OCI-LY7 (cell line): Measurements from ENCODE around the gene WDFY2. TPM values are rescaled to one million over a fixed set of nuclear protein-coding genes. Genes with fewer than 3 reads are reported as not detected.

Experiments
- BruUV-seq: library from RNA; stranded (reverse); fragments of 400-500 nt; replicated peaks from 2 replicates; lab custom pipeline; 2021; lab: Mats Ljungman, UMichigan
- CTCF ChIA-PET: fragments of 300-600 bp; sonication (Branson Sonifier 250); formaldehyde crosslinking; loops from one replicate; lab custom pipeline; 2022; ENCODE audit warnings: antibody characterized with exemption; ENCODE audit not compliant: unreplicated experiment; lab: Charles Lee
- POLR2A ChIA-PET: fragments of 300-600 bp; sonication (Branson Sonifier 250); formaldehyde crosslinking; loops from one replicate; lab custom pipeline; 2022; ENCODE audit warnings: antibody characterized with exemption; lab: Charles Lee
- DNase-seq: peaks from one replicate; pipeline ENCODE4 v3.0.0-alpha.2; 2015; ENCODE audit warnings: low spot score
- H2AFZ ChIP-seq: fragments of 200-600 bp; sonication (generic), shearing (Covaris generic); 2 replicates; pipeline ENCODE4 v1.6.1; 2014; ENCODE audit warnings: mild to moderate bottlenecking, antibody characterized with exemption, low read length, moderate library complexity
- H3K27ac ChIP-seq: fragments of 200-600 bp; sonication (generic); 2 replicates; pipeline ENCODE4 v1.5.1; 2014; ENCODE audit warnings: mixed run types, low read depth, mild to moderate bottlenecking, moderate library complexity, low read length, inconsistent platforms; ENCODE audit not compliant: poor library complexity, severe bottlenecking
- H3K36me3 ChIP-seq: fragments of 200-600 bp; sonication (generic); 2 replicates; pipeline ENCODE4 v1.6.1; 2014; ENCODE audit warnings: mild to moderate bottlenecking, antibody characterized with exemption, low read length, moderate library complexity, mixed read lengths; ENCODE audit not compliant: insufficient read depth
- H3K4me1 ChIP-seq: fragments of 200-600 bp; sonication (generic); 2 replicates; pipeline ENCODE4 v1.5.1; 2014; ENCODE audit warnings: mild to moderate bottlenecking, low read length; ENCODE audit not compliant: insufficient read depth, poor library complexity, severe bottlenecking
- H3K4me2 ChIP-seq: fragments of 200-600 bp; sonication (generic); 2 replicates; pipeline ENCODE4 v1.6.1; 2014; ENCODE audit warnings: mild to moderate bottlenecking, low read length
- H3K4me3 ChIP-seq: fragments of 200-600 bp; sonication (generic); 2 replicates; pipeline ENCODE4 v1.5.1; 2014; ENCODE audit warnings: mild to moderate bottlenecking, low read depth, low read length; ENCODE audit not compliant: poor library complexity, severe bottlenecking
- H3K79me2 ChIP-seq: fragments of 200-600 bp; sonication (generic); 2 replicates; pipeline ENCODE4 v1.6.1; 2016; ENCODE audit warnings: low read depth, mild to moderate bottlenecking, low read length, moderate library complexity, mixed read lengths; ENCODE audit not compliant: insufficient read depth
- H3K9me2 ChIP-seq: fragments of 200-600 bp; sonication (generic); 2 replicates; pipeline ENCODE4 v1.6.1; 2016; ENCODE audit warnings: mild to moderate bottlenecking, low read length, mixed read lengths; ENCODE audit not compliant: insufficient read depth
- H3K9me3 ChIP-seq: fragments of 200-600 bp; sonication (generic); 2 replicates; pipeline ENCODE4 v1.6.1; 2014; ENCODE audit warnings: mild to moderate bottlenecking, mixed run types, low read length, mixed read lengths
- H4K20me1 ChIP-seq: fragments of 200-600 bp; sonication (generic); 2 replicates; pipeline ENCODE4 v1.6.1; 2014; ENCODE audit warnings: mild to moderate bottlenecking, antibody characterized with exemption, low read length, moderate library complexity, mixed read lengths; ENCODE audit not compliant: insufficient read depth
- EZH2phosphoT487 ChIP-seq: fragments of 200-600 bp; sonication (generic); IDR thresholded peaks from 2 replicates; pipeline ENCODE4 v1.6.1; 2018; ENCODE audit warnings: low read depth, borderline replicate concordance, mild to moderate bottlenecking, mixed run types, antibody characterized with exemption, low read length, moderate library complexity, mixed read lengths
- intact Hi-C: fragments of 100-400 bp; cut with micrococcal nuclease; formaldehyde crosslinking; loops from one replicate; pipeline ENCODE4 v1.10.0; 2022; ENCODE audit not compliant: unreplicated experiment
- total RNA-seq, 2 experiments: library from RNA; depleted of rRNA in 1 of 2; stranded (reverse); fragments of >200 nt in 1 of 2; shearing (Covaris generic) in 1 of 2; gene quantifications; 2 replicates each; pipeline ENCODE4 v1.2.3, GENCODE V29; 2014 to 2022
- TF ChIP-seq, protein P1 (sequence below): fragments of 200-600 bp; sonication (generic); conservative IDR thresholded peaks from 2 replicates; pipeline ENCODE4 v1.5.1; 2014; ENCODE audit warnings: mild to moderate bottlenecking, antibody characterized with exemption, low read length, moderate library complexity, mixed read lengths

The WDFY2 gene
- total RNA-seq, 2 experiments from 2014 or later = 6.4 to 18.1 TPM

DNA sequence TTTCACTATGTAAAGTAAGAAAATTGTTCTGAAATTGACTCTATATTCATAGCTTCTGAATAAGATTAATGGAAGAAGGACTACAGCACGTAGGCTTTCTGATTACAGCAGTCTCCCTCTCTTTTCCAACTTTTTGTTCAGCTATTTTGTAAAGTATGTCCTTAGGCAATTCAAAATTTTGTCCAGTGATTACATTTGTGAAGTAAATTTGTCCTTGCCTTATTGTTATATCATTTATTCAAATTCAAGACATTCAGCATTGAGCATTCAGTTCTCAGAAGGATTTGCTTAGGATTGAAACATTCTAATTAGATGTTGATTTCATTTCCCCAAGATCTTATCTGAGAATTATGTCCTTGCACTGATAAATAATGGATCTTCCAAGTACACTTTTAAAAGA is 76.6 kb downstream of the WDFY2 start:
- H3K27ac ChIP-seq = no peak overlapping the region
- intact Hi-C loops = no loop called here
- H3K9me2 ChIP-seq = no peaks in the 10 kb centered on the region
- ChIA-PET POLR2A (no interaction called here), CTCF (no interaction called here)
- BruUV-seq = no TSS peak
- no peak for TF ChIP-seq EZH2phosphoT487
- TF ChIP-seq, protein P1, sequence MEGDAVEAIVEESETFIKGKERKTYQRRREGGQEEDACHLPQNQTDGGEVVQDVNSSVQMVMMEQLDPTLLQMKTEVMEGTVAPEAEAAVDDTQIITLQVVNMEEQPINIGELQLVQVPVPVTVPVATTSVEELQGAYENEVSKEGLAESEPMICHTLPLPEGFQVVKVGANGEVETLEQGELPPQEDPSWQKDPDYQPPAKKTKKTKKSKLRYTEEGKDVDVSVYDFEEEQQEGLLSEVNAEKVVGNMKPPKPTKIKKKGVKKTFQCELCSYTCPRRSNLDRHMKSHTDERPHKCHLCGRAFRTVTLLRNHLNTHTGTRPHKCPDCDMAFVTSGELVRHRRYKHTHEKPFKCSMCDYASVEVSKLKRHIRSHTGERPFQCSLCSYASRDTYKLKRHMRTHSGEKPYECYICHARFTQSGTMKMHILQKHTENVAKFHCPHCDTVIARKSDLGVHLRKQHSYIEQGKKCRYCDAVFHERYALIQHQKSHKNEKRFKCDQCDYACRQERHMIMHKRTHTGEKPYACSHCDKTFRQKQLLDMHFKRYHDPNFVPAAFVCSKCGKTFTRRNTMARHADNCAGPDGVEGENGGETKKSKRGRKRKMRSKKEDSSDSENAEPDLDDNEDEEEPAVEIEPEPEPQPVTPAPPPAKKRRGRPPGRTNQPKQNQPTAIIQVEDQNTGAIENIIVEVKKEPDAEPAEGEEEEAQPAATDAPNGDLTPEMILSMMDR = no peak
- no peaks in the 10 kb centered on the region for H3K36me3 ChIP-seq
- H3K4me1 ChIP-seq = no peaks in the 10 kb centered on the region
- no peak overlapping the region for H2AFZ ChIP-seq
- peaks cover 16% of the 10 kb centered on the region; the same call in 1 of the 2 replicates for H3K9me3 ChIP-seq
- H3K4me3 ChIP-seq = no peak overlapping the region
- H4K20me1 ChIP-seq = no peaks in the 10 kb centered on the region
- H3K4me2 ChIP-seq = no peak overlapping the region
- no peaks in the 10 kb centered on the region for H3K79me2 ChIP-seq
- DNase-seq = no peak

DNA sequence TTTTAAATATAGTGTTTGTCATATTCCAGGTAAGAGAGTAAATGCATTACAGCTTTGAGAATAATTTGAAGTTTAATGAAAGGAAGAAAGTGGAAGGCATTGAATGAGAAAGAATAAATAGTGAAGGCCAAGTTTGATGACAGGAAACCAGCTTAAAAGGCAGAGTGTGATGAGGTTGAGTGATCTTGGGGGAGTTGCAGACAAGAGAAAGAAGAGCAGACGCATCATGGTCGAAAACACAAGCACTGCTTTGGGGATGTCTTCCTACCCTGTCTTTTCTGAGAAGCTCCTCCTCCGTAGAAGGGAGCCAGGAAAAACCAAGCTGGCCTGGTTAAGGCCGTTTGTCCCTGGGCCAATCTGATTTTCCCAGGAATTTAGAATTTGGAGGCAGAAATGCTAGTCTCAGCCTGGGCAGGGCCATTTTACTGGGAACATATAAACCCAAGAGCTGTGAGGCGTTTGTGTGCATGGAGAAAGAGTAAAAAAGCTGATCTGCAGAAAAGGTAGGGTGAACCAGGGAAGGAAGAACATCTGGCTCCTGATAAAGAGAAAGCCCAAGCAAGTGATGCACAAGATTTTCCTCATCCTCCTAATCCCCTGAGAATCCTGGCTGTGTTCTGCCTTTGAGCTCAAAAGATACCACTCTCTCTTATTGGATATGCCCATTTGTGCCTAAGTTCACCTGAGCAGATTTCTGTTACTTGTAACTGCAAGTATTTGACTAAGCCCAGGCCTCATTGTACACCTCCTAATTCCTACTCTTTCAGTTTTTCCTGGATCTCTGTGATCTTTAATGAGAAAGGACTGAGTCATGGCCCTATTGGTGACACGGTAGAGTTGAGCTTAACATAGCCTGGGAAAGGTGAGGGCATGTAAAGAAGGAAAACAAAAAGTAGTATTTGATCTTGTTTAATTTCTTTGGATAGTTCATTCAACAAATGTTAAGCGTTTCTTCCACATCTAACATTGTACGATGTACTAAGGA is 80.0 kb downstream of the WDFY2 start:
- no peak overlapping the region for H3K27ac ChIP-seq
- H2AFZ ChIP-seq = no peak overlapping the region
- H3K4me1 ChIP-seq = no peaks in the 10 kb centered on the region
- H3K79me2 ChIP-seq = no peaks in the 10 kb centered on the region
- no TSS peak for BruUV-seq
- H3K4me2 ChIP-seq = no peak overlapping the region
- H3K36me3 ChIP-seq = no peaks in the 10 kb centered on the region
- ChIA-PET POLR2A (interaction anchor here (0.5 to 1.6 kb wide), 2 partner anchors 19 to 69 kb away, joined by 3 to 4 read pairs; no protein-coding TSS in a partner anchor), CTCF (no interaction called here)
- no peak for TF ChIP-seq EZH2phosphoT487
- TF ChIP-seq, protein P1 = no peak
- intact Hi-C loops = no loop called here
- no peak for DNase-seq
- H3K4me3 ChIP-seq = no peak overlapping the region
- no peaks in the 10 kb centered on the region for H4K20me1 ChIP-seq
- no peaks in the 10 kb centered on the region for H3K9me2 ChIP-seq
- no peaks in the 10 kb centered on the region for H3K9me3 ChIP-seq

DNA sequence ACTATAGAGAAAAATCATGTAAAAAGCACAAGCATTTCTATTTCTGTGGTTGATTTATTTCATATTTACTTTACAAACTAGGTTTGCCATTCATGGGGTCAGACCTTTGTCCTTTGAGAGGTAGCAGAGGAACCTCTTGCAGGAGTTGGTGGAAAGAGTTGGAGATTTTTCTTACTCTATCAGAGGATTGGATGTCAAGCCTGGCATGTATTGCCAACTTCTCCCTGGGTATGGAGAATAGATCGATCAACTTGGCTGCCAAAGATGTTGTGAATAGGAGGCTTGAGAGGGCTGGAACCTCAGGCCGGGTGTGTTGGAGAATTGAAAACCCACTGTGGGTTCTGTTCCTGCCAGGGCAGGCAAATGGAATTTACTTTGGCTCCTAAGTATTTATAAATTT is 81.2 kb downstream of the WDFY2 start:
- Histone ChIP-seq H3K4me3 (no peak overlapping the region), H4K20me1 (no peaks in the 10 kb centered on the region), H3K27ac (no peak overlapping the region), H3K79me2 (no peaks in the 10 kb centered on the region), H2AFZ (no peak overlapping the region), H3K36me3 (no peaks in the 10 kb centered on the region), H3K9me3 (no peaks in the 10 kb centered on the region), H3K4me2 (no peak overlapping the region), H3K9me2 (no peaks in the 10 kb centered on the region), H3K4me1 (peaks cover 8% of the 10 kb centered on the region)
- ChIA-PET POLR2A (interaction anchor here (1.6 kb wide), 1 partner anchor 20 kb away, joined by 4 read pairs; no protein-coding TSS in a partner anchor), CTCF (no interaction called here)
- TF ChIP-seq, protein P1 = no peak
- TF ChIP-seq EZH2phosphoT487 = no peak
- BruUV-seq = no TSS peak
- intact Hi-C loops = no loop called here
- DNase-seq = no peak
